Middle frontal gyrus (tissue), 1 donor: ENCODE data around the gene CACNA1H.
"Not testable (repeated sequence)": the region's sequence is repeated elsewhere in the genome, so short reads cannot be mapped to it uniquely, and the experiment has no call there.

ENCODE experiments used
- DNase-seq: peaks from one replicate; pipeline ENCODE4 v3.0.0-alpha.2; 2015; ENCODE audit warnings: low spot score; ENCODE audit errors: extremely low spot score

CACNA1H gene

GRCh38 chr16:1190789-1191188, 37.9 kb downstream of the CACNA1H start:
- not testable (repeated sequence) for DNase-seq

- no peak for DNase-seq
Observed at GRCh38 chr16:1192384-1193073, 39.6 kb downstream of the CACNA1H start.

GRCh38 chr16:1193143-1193824, 40.4 kb downstream of the CACNA1H start:
- DNase-seq, result peak; percentile 14

GRCh38 chr16:1193825-1194581, 41.1 kb downstream of the CACNA1H start:
- DNase-seq, result no peak

GRCh38 chr16:1194665-1195392, 41.9 kb downstream of the CACNA1H start:
- no peak for DNase-seq

GRCh38 chr16:1195393-1195666, 42.4 kb downstream of the CACNA1H start:
- no peak for DNase-seq

GRCh38 chr16:1196494-1196893, 43.6 kb downstream of the CACNA1H start:
- no peak for DNase-seq

- no peak for DNase-seq
Observed at GRCh38 chr16:1197237-1197866, 44.4 kb downstream of the CACNA1H start.

GRCh38 chr16:1198194-1198593, 45.3 kb downstream of the CACNA1H start:
- no peak for DNase-seq

GRCh38 chr16:1198671-1199346, 45.9 kb downstream of the CACNA1H start:
- DNase-seq, result not testable (repeated sequence)

GRCh38 chr16:1199347-1200013, 46.6 kb downstream of the CACNA1H start:
- DNase-seq, result no peak

GRCh38 chr16:1200014-1200627, 47.2 kb downstream of the CACNA1H start:
- DNase-seq, result no peak

- no peak for DNase-seq
Observed at GRCh38 chr16:1201444-1201843, 48.5 kb downstream of the CACNA1H start.

GRCh38 chr16:1202274-1202673, 49.4 kb downstream of the CACNA1H start:
- DNase-seq, result no peak

- DNase-seq, result no peak
Observed at GRCh38 chr16:1204933-1205332, 52.0 kb downstream of the CACNA1H start.

GRCh38 chr16:1206326-1206725, 53.4 kb downstream of the CACNA1H start:
- no peak for DNase-seq

- no peak for DNase-seq
Observed at GRCh38 chr16:1206786-1207185, 53.9 kb downstream of the CACNA1H start.

GRCh38 chr16:1208239-1208830, 55.4 kb downstream of the CACNA1H start:
- no peak for DNase-seq

- DNase-seq, result no peak
Observed at GRCh38 chr16:1209081-1209480, 56.2 kb downstream of the CACNA1H start.
